H9 (cell line): ENCODE results near the gene RBM23. TPM values are rescaled to one million over a fixed set of nuclear protein-coding genes. Genes with fewer than 3 reads are reported as not detected.

Experiments
- DNase-seq: peaks from one replicate; pipeline ENCODE4 v3.0.0-alpha.2; 2017
- H2AFZ ChIP-seq: one replicate; pipeline ENCODE4 v1.6.1; 2013; ENCODE audit warnings: mild to moderate bottlenecking, low read length, control low read depth, moderate library complexity
- H2AK5ac ChIP-seq: 2 replicates; pipeline ENCODE4 v1.6.1; 2013; ENCODE audit warnings: low read length, control low read depth, mixed read lengths; ENCODE audit not compliant: insufficient read length
- H2BK120ac ChIP-seq: one replicate; pipeline ENCODE4 v1.6.1; 2013; ENCODE audit warnings: low read depth, mild to moderate bottlenecking, low read length, control low read depth, inconsistent platforms; ENCODE audit not compliant: poor library complexity, severe bottlenecking
- H2BK12ac ChIP-seq: 2 replicates; pipeline ENCODE4 v1.6.1; 2013; ENCODE audit warnings: low read length, control low read depth, mixed read lengths, low read depth; ENCODE audit not compliant: insufficient read length
- H2BK15ac ChIP-seq: 2 replicates; pipeline ENCODE4 v1.6.1; 2013; ENCODE audit warnings: low read depth, low read length, control low read depth
- H2BK20ac ChIP-seq: one replicate; pipeline ENCODE4 v1.6.1; 2013; ENCODE audit warnings: low read depth, mild to moderate bottlenecking, low read length, control low read depth, inconsistent platforms; ENCODE audit not compliant: poor library complexity, severe bottlenecking
- H2BK5ac ChIP-seq: 2 replicates; pipeline ENCODE4 v1.6.1; 2013; ENCODE audit warnings: low read length, control low read depth, mixed read lengths; ENCODE audit not compliant: insufficient read length
- H3K14ac ChIP-seq: 2 replicates; pipeline ENCODE4 v1.6.1; 2013; ENCODE audit warnings: low read length, control low read depth; ENCODE audit not compliant: insufficient read depth
- H3K18ac ChIP-seq: 2 replicates; pipeline ENCODE4 v1.6.1; 2013; ENCODE audit warnings: low read depth, mild to moderate bottlenecking, mixed read lengths, low read length, control low read depth; ENCODE audit not compliant: insufficient read length
- H3K23ac ChIP-seq: 2 replicates; pipeline ENCODE4 v1.6.1; 2013; ENCODE audit warnings: low read length, control low read depth, mixed read lengths, low read depth; ENCODE audit not compliant: insufficient read length
- H3K23me2 ChIP-seq: 2 replicates; pipeline ENCODE4 v1.6.1; 2013; ENCODE audit warnings: low read depth, mild to moderate bottlenecking, mixed read lengths, low read length, control low read depth; ENCODE audit not compliant: insufficient read length, poor library complexity, severe bottlenecking
- H3K27ac ChIP-seq: 2 replicates; pipeline ENCODE4 v1.5.1; 2013; ENCODE audit warnings: low read length, control low read depth, mixed read lengths, low read depth; ENCODE audit not compliant: insufficient read length
- H3K27me3 ChIP-seq: 2 replicates; pipeline ENCODE4 v1.6.1; 2013; ENCODE audit warnings: low read length, control low read depth, inconsistent platforms; ENCODE audit not compliant: insufficient read depth
- H3K4ac ChIP-seq: 2 replicates; pipeline ENCODE4 v1.6.1; 2013; ENCODE audit warnings: low read depth, mild to moderate bottlenecking, control low read depth, inconsistent platforms, low read length, moderate library complexity
- H3K4me1 ChIP-seq: 2 replicates; pipeline ENCODE4 v1.6.1; 2013; ENCODE audit warnings: low read length, control low read depth, inconsistent platforms; ENCODE audit not compliant: insufficient read depth
- H3K4me2 ChIP-seq: 2 replicates; pipeline ENCODE4 v1.6.1; 2013; ENCODE audit warnings: low read length, control low read depth, mixed read lengths; ENCODE audit not compliant: insufficient read length, insufficient read depth
- H3K56ac ChIP-seq: 2 replicates; pipeline ENCODE4 v1.6.1; 2013; ENCODE audit warnings: low read depth, mild to moderate bottlenecking, mixed read lengths, low read length, control low read depth; ENCODE audit not compliant: insufficient read length
- H3K79me1 ChIP-seq: 2 replicates; pipeline ENCODE4 v1.6.1; 2013; ENCODE audit warnings: low read depth, mild to moderate bottlenecking, moderate library complexity, low read length, control low read depth, inconsistent platforms; ENCODE audit not compliant: insufficient read depth, poor library complexity, severe bottlenecking
- H3K79me2 ChIP-seq: 2 replicates; pipeline ENCODE4 v1.6.1; 2013; ENCODE audit warnings: low read length, control low read depth, inconsistent platforms; ENCODE audit not compliant: insufficient read depth
- H3K9ac ChIP-seq: 2 replicates; pipeline ENCODE4 v1.6.1; 2013; ENCODE audit warnings: low read length, control low read depth, mixed read lengths; ENCODE audit not compliant: insufficient read length; ENCODE audit errors: extremely low read depth
- H3K9me3 ChIP-seq: one replicate; pipeline ENCODE4 v1.6.1; 2013; ENCODE audit warnings: low read depth, low read length, inconsistent platforms; ENCODE audit not compliant: control insufficient read depth
- H3T11ph ChIP-seq: one replicate; pipeline ENCODE4 v1.6.1; 2013; ENCODE audit warnings: mild to moderate bottlenecking, low read length, control low read depth, inconsistent platforms
- H4K20me1 ChIP-seq: one replicate; pipeline ENCODE4 v1.6.1; 2013; ENCODE audit not compliant: control insufficient read depth, insufficient read length, insufficient read depth
- H4K5ac ChIP-seq: 2 replicates; pipeline ENCODE4 v1.6.1; 2013; ENCODE audit warnings: low read depth, mild to moderate bottlenecking, mixed read lengths, low read length, control low read depth; ENCODE audit not compliant: insufficient read length
- H4K8ac ChIP-seq: replicated peaks from 2 replicates; pipeline ENCODE4 v1.6.1; 2013; ENCODE audit warnings: low read length, control low read depth, mixed read lengths, low read depth; ENCODE audit not compliant: insufficient read length
- H4K91ac ChIP-seq: 2 replicates; pipeline ENCODE4 v1.6.1; 2013; ENCODE audit warnings: low read depth, mild to moderate bottlenecking, moderate library complexity, mixed read lengths, low read length, control low read depth; ENCODE audit not compliant: insufficient read length
- H3K27ac Mint-ChIP-seq, 3 experiments: 2 replicates in 2 of 3; 3 replicates in 1 of 3; pipeline ENCODE4 v1.8.0; 2020 to 2021; ENCODE audit warnings: mixed read lengths in 3 of 3, mild to moderate bottlenecking in 1 of 3, moderate library complexity in 1 of 3
- H3K27me3 Mint-ChIP-seq: 2 replicates; pipeline ENCODE4 v1.8.0; 2021; ENCODE audit warnings: low read depth, mild to moderate bottlenecking, moderate library complexity, mixed read lengths
- H3K36me3 Mint-ChIP-seq, 3 experiments: 2 replicates in 2 of 3; 3 replicates in 1 of 3; pipeline ENCODE4 v1.8.0; 2020 to 2021; ENCODE audit warnings: low read depth in 3 of 3, mixed read lengths in 3 of 3; ENCODE audit not compliant: insufficient read depth in 1 of 3
- H3K4me1 Mint-ChIP-seq, 2 experiments: 2 replicates each; pipeline ENCODE4 v1.8.0; 2020; ENCODE audit warnings: mixed read lengths in 2 of 2
- H3K4me3 Mint-ChIP-seq, 2 experiments: 2 replicates in 1 of 2; 3 replicates in 1 of 2; pipeline ENCODE4 v1.8.0; 2020 to 2021; ENCODE audit warnings: mild to moderate bottlenecking in 2 of 2, mixed read lengths in 2 of 2, moderate library complexity in 1 of 2
- H3K9me3 Mint-ChIP-seq, 2 experiments: 2 replicates in 1 of 2; 3 replicates in 1 of 2; pipeline ENCODE4 v1.8.0; 2020; ENCODE audit warnings: mild to moderate bottlenecking in 2 of 2, mixed read lengths in 2 of 2, moderate library complexity in 1 of 2
- WGBS: extraction: QIAGEN DNeasy Blood & Tissue Kit; methylation state at CpG from one replicate; pipeline ENCODE4 v1.1.7; 2013; ENCODE audit warnings: missing lambda C conversion rate, low lambda C conversion rate, mixed read lengths; ENCODE audit not compliant: insufficient read length; ENCODE audit errors: extremely low coverage; 5-methylcytosine and 5-hydroxymethylcytosine counted together
- total RNA-seq: library from RNA; stranded (reverse); gene quantifications from 2 replicates; pipeline ENCODE4 v1.2.1, GENCODE V29; 2021
- TF ChIP-seq, protein P1 (sequence below): fragments of 200-600 bp; sonication (generic); conservative IDR thresholded peaks from 3 replicates; pipeline ENCODE4 v1.8.0; 2021; ENCODE audit warnings: antibody characterized with exemption, mild to moderate bottlenecking

RBM23 gene
- total RNA-seq, 1 experiment from 2014 or later = 79.0 TPM

- H3K4me1 Mint-ChIP-seq = peaks cover 0 to 3% of the 10 kb centered on the region in 2 experiments; a peak in 1 of 4 replicates
- TF ChIP-seq, protein P1, sequence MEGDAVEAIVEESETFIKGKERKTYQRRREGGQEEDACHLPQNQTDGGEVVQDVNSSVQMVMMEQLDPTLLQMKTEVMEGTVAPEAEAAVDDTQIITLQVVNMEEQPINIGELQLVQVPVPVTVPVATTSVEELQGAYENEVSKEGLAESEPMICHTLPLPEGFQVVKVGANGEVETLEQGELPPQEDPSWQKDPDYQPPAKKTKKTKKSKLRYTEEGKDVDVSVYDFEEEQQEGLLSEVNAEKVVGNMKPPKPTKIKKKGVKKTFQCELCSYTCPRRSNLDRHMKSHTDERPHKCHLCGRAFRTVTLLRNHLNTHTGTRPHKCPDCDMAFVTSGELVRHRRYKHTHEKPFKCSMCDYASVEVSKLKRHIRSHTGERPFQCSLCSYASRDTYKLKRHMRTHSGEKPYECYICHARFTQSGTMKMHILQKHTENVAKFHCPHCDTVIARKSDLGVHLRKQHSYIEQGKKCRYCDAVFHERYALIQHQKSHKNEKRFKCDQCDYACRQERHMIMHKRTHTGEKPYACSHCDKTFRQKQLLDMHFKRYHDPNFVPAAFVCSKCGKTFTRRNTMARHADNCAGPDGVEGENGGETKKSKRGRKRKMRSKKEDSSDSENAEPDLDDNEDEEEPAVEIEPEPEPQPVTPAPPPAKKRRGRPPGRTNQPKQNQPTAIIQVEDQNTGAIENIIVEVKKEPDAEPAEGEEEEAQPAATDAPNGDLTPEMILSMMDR = no peak
- Histone ChIP-seq H2BK20ac (no peak overlapping the region), H2BK15ac (no peak overlapping the region), H2BK120ac (no peak overlapping the region), H2AK5ac (no peak overlapping the region), H3K18ac (no peak overlapping the region), H4K8ac (no peak overlapping the region), H3K27ac (no peak overlapping the region), H3K27me3 (no peaks in the 10 kb centered on the region), H3K4me1 (no peaks in the 10 kb centered on the region), H3K23ac (no peak overlapping the region), H2BK12ac (no peak overlapping the region), H3K56ac (no peak overlapping the region), H3K79me1 (no peaks in the 10 kb centered on the region), H2AFZ (no peak overlapping the region), H4K5ac (no peak overlapping the region), H3K9ac (no peak overlapping the region), H3K9me3 (no peaks in the 10 kb centered on the region), H3T11ph (no peak overlapping the region), H3K23me2 (no peaks in the 10 kb centered on the region), H3K14ac (no peak overlapping the region), H3K4me2 (no peak overlapping the region), H3K4ac (no peak overlapping the region), H3K79me2 (no peaks in the 10 kb centered on the region), H4K91ac (no peak overlapping the region), H2BK5ac (no peak overlapping the region), H4K20me1 (no peaks in the 10 kb centered on the region)
- H3K9me3 Mint-ChIP-seq = no peaks in the 10 kb centered on the region
- H3K27ac Mint-ChIP-seq = no peak overlapping the region
- no peak for DNase-seq
- no peaks in the 10 kb centered on the region for H3K27me3 Mint-ChIP-seq
- WGBS = no CpG with 5 or more reads among the region's 3 CpGs
- no peak overlapping the region; a peak in 1 of 5 replicates for H3K4me3 Mint-ChIP-seq
- peaks cover 18 to 60% (median 58%) of the 10 kb centered on the region in 3 experiments; a peak in 6 of 7 replicates for H3K36me3 Mint-ChIP-seq
Observed at GRCh38 chr14:22945642-22946041, 26.7 kb upstream of the RBM23 start.
